HG03521 (cell line): ENCODE data around the gene VDAC1.
"Not testable (repeated sequence)": the region's sequence is repeated elsewhere in the genome, so short reads cannot be mapped to it uniquely, and the experiment has no call there.

ENCODE experiments used
- ATAC-seq: cut with Tn5 transposase; IDR thresholded peaks from one replicate; pipeline ENCODE4 v1.9.1; 2021; ENCODE audit warnings: mild to moderate bottlenecking, moderate library complexity; ENCODE audit not compliant: unreplicated experiment

Gene VDAC1

DNA sequence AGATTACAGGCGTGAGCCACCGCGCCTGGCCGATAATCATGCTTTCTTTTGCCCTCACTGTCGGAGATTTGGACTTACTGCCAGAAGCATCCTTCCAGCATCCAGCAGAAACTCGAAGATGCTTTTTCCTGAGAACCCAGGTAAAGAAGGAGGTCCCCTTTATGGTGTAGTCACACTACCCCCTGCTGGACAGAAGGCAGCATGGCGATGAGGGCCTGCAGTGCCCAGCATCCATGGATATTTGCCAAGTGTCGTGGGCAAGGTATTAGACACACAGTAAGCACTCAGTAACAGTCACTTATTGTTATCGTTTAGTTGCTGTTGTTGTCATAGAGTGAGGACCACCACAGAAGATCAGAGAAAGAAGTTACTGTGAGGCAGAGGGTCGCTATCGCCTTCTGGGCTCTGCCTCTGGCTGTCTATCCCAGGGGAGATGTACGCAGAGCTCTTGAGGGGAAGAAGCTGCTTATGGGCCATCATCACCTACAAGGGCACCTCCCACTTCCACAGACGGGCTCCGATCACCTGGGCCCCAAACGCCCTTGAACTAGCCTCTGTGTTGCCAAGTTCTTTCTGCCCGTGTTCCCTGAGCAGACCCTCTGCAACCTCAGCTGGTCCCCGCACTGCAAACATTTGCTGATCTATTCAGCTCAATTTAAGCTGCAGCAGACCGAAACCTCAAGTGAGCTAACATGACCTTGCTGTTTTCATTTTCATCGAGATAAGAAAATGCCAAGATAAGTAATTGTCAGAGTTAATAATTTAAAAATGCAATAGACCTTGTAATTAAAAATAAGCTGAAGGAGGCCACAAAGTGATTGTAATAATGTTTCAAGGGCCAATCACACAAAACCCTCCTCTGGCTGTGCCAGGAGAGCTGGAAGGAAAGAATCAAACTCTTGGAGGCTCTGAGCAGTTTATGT is 60.3 kb downstream of the VDAC1 start:
- no peak for ATAC-seq

DNA sequence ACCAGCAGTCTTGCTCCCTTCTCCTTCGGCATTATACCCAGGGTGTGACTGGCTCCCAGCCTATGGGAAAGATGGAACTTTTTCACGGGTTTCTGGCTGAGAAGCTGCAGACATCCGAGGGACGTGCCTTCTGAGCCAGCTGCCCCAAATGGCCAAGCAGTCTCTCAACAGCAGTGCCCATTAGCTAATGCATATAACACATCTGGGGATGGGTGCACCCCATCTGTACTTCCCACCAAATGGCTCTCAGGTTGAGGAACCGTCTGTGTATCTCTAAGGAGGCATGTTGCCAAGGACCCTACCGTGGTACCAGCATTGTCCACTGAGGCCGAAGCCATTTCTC is 61.3 kb downstream of the VDAC1 start:
- ATAC-seq = no peak

DNA sequence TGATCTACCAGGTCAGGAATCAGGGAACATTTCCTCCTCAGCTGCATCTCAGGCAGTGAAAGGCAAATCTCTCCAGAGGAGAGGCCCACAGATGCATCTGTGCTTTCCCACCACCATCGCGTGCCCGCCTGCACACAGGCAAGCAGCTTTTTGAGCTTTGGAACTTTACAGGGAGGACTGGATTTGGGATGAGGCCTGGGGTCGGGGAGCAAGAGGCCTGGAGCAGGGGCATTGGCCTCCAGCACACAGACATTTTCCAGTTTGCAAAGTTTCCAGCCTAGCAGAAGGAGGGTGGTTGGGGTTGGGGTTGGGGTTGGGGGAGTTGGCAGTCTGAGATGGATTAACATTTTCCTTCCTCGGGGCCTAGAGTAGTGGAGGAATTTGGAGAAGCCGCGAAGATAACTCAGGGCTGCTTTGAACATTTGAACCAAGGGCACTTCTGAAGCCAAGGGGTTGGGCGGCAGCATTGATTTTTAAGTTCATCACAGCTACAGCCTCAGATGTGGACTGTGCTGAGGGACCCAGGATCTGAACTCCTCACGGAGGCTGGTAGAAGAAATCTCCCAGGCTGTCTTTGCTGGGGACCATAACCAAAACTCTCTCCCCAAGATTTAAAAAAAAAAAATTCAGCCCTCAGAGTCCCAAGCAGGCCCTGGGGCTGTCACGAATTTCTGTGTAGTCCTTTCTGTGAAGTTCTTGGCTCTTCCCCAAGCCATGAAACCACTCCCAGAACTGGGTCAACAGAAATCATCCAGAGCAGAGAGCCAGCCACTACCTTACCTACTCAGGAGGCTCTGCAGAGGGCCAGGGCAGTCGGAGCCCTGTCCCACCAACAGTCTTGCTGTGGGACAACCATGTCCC is 61.9 kb downstream of the VDAC1 start:
- ATAC-seq = no peak

DNA sequence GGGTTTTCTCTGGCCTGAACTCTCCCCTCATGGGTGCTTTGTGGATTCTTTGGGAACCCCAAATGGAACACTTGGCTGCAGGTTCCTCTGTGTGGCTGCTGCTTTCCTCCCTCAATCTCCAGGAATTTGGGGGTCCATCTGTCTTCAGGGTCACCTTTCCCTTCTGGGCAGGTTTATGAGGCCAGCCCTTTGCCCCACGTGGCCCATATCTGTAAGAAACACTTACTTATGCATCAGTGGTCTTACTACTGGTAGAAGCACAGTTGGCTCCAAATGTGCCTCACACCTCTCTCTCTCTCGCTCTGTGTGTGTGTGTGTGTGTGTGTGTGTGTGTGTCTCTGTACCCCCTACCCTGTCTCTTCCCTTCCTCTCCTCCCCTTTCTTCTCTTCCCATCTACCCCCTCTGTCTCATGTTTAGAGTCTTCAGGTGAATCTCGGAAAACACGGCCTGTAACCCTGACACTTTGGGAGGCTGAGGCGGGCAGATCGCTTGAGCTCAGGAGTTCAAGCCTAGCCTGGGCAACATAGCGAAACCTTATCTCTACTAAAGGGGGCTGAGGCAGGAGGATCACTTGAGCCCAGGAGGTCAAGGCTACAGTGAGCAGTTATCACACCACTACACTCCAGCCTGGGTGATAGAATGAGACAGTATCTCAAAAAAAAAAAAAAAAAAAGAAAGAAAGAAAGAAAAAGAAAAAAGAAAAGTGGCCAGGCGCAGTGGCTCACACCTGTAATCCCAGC is 63.1 kb downstream of the VDAC1 start:
- ATAC-seq = no peak

DNA sequence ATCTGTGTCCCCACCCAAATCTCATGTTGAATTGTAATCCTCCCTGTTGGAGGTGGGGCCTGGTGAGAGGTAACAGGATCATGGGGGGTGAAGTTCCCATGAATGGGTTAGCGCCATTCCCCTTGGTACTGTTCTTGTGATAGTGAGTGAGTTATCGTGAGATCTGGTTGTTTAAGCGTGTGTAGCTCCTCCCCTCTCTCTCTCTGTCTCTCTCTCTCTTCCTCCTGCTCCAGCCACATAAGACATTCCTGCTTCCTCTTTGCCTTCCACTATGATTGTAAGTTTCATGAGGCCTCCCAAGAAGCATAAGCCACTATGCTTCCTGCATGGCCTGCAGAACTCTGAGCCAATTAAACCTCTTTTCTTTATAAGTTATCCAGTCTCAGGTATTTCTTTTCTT is 65.1 kb downstream of the VDAC1 start:
- no peak for ATAC-seq

DNA sequence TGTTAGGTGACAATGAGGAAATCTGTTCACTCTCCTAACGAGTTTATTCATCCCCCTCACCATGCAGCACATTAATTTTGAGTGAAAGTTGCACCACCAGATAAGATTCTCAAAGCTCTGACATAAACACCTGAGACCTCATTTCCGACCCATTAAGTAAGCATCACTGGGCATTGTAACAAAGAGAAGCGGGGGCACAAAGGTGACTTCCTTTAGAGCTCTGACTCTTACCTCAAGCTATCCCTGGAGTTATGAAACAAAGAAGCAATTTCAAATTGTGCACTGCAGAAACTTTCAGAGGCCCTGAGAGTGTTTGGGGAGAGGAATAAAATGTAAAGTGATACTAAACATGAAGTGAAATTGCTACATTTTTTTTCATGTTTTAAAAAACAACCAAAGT is 65.8 kb downstream of the VDAC1 start:
- no peak for ATAC-seq

DNA sequence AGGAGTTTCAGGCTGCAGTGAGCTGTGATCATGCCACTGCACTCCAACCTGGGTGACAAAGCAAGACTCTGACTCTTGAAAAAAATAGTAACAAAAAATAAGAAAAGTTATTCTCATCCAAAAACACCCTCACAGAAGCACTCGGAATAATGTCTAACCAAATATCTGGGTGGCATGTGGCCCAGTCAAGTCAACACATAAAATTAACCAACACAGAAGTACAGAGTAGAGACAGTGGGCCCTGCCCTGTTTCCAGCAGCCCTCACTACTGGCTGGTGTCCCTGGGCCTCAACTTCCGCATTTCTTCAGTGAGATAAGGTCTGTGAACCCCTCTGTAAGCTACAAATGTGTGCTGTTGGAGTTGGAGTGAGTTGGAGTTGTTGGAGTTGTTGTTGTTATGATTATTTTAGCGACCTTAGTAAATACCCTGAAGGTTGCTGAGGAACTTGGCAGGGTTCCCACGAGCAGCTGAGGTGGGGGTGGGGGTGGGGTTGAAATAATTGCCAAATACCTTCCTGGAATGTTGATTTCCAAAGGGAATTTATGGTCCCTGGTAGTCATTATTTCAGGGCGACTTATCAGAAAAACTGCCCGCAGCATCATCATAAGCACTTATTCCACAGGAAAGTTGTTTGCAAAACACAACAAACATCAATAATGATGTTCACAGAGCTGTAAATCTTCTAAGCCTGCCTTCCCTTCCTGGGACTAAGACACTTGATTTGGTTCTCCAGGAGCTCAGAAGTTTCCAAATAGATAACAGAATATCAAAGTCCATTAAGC is 66.5 kb downstream of the VDAC1 start:
- ATAC-seq = no peak

DNA sequence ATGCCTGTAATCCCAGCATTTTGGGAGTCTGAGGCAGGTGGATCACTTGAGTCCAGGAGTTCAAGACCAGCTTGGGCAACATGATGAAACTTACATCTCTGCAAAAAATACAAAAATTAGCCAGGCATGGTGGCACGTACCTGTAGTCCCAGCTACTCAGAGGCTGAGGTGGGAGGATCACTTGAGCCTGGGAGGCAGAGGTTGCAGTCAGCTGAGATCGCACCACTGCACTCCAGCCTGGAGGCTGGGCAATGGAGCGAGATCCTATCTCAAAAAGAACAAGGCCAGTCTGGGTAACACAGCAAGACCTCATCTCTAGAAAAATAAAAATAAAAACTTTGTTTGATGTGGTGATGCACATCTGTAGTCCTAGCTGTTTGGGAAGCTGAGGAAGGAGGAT is 67.1 kb downstream of the VDAC1 start:
- ATAC-seq = not testable (repeated sequence)

DNA sequence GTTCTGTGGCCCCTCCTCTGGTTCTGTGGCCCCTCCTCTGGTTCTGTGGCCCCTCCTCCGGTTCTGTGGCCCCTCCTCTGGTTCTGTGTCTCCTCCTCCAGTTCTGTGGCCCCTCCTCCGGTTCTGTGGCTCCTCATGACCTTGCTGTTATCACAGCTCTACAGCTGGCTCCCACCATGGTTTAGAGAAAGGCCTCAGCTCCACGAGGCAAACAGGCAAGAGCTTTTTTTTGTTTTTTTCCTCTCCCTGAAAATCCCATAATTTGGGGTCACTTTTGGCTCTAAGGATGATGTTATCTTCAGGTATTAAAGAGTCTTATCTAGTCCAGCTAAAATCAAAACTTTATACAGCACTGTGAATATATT is 68.1 kb downstream of the VDAC1 start:
- ATAC-seq = no peak

DNA sequence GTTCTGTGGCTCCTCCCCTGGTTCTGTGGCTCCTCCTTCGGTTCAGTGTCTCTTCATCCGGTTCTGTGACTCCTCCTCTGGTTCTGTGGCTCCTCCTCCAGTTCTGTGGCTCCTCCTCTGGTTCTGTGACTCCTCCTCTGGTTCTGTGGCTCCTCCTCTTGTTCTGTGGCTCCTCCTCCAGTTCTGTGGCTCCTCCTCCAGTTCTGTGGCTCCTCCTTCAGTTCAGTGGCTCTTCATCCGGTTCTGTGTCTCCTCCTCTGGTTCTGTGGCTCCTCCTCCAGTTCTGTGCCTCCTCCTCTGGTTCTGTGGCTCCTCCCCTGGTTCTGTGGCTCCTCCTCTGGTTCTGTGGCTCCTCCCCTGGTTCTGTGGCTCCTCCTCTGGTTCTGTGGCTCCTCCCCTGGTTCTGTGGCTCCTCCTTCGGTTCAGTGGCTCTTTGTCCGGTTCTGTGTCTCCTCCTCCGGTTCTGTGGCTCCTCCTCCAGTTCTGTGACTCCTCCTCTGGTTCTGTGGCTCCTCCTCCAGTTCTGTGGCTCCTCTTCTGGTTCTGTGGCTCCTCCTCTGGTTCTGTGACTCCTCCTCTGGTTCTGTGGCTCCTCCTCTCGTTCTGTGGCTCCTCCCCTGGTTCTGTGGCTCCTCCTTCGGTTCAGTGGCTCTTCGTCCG is 68.7 kb downstream of the VDAC1 start:
- ATAC-seq = not testable (repeated sequence)

DNA sequence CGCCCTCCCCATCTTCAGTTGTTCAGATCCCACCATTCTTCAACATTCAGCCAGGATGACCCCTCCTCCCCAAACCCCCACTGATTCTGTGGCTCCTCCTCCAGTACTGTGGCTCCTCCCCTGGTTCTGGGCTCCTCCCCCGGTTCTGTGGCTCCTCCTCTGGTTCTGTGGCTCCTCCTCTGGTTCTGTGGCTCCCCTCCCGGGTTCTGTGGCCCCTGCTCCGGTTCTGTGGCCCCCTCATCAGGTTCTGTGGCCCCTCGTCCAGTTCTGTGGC is 69.2 kb downstream of the VDAC1 start:
- ATAC-seq = no peak

DNA sequence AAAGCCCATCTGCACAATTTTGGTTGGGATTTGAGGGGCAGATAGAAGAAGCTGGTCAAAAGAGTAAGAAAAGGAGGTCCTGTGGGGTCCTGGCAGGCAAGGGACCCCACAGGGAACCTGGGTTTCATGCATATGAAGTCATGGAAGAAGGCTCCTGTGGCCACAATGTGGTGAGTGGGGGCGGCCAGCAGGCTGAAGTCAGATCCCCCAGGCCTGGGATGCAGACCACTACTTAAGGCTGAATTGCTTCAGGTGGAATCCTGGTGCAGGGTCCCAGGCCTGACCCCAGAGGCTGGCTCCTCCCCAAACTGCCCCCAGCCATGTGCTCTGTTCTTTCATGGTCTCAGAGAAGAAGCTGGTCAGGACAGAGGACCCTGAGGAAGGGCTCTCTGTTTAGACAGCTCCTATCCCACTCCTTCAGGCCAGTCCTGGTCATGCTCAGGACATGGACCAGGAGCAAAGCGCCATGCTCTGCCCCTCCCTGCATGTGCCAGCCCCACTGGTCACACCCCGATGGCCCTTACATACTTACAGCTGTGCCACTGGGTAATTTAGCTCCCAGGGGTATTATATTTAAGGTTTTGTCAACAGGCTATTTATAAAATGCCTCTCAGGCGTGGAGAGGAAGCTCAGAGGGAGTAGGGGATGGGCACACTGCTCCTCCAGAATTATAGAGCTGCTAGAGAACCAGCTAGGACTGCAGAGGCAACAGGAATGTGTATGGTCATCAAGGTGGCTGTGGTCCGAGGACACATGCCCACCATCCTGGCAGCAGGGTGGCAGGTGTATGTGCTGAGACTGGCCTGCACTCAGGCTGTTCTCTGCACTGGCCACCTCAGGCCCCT is 69.7 kb downstream of the VDAC1 start:
- ATAC-seq = no peak

DNA sequence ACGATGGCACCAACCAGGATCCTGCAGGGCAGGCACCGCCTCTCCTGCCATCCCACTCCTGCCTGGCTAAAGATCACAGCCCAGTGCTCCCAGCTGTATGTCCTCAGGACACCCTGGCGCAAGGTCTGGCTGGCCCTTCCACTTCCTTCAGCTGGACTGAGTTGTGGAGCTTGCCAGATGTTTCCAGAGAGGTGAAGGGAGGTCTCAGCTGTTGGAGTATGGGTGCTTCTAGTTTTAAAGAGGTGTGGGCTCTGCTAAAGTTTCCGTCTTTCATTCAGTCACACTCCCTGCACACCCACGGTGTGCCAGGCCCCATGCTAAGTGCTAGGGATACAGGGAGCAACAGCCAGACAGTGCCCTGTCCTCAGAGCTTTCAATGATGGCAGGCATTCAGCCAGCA is 70.5 kb downstream of the VDAC1 start:
- ATAC-seq = no peak

DNA sequence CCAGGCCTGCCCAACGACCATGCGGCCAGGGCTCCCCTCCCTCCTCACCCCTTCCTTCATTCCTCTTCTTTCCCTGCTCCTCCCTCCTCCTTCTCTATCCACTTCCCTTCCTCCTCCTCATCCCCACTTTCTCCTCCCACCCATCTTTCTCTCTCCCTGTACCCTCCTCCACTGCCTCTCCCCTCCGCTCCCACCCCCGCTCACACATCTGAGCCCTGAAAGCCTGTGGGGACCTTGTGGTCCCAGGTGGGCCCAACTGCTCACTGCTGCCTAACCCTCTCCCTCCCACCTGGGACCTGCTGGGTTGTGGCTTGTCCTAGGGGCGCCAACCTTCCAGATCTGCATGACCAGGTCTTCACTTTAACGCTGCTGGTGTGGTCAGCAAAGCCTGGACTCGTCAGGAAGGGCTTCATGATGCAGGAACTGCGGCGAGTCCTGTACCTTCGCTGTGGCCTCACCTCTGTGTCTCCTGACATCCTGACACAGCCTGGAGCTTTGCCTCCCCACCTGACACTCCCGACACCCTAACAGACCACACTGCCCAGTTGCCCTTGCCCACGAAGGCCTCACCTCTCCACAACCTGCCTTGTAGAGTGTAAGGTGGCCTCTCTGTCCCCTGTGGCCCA is 71.0 kb downstream of the VDAC1 start:
- no peak for ATAC-seq

DNA sequence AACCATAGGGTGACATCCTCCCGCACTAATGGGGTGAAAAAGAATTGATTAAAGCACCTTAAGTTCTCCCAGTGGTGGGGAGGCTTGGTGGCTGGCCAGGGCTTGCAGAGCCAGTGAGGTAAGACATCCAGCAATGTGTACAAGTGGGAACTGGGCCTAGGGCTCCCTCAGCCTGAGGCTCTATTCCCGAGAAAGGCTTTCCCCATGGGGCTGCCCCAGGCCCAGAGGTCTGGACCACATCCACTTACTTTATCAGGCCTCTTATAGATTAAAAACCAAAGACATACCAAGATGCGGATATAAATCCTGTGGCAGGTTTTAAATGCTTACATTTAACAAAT is 71.6 kb downstream of the VDAC1 start:
- no peak for ATAC-seq

DNA sequence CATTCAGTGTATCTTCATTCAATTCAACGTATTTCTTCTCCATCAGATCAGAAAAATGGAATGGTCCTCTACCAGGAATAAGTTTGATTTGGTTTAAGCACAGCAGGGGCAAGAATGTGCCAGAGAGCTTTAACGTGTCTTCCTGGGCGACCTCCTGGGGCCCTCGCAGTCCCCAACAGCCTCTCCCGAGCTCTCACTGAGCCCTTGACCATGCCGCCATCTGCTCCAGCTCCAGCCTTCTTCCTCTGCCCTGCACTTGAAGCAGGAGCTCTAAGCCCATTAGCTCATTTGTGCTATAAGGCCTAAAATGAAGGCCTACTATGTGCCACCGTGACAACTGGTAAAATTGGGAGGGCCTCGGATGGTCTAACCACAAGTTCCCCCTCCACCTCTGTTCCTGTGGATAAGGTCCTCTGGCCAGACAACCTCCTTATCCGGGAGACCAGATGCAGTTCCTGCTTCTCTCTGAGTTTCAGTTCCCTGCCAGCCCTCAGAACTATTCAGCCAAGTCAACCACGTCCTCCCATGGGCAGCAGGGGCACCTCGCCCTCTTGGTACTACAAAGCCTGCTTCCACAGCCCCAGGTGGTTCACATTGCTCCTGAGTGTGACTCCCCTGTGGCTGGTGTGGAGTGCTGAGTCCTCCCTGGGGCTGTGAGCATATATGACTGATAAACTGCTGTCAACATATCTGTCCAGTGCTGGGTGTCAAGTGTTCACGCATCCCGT is 72.2 kb downstream of the VDAC1 start:
- ATAC-seq = no peak

DNA sequence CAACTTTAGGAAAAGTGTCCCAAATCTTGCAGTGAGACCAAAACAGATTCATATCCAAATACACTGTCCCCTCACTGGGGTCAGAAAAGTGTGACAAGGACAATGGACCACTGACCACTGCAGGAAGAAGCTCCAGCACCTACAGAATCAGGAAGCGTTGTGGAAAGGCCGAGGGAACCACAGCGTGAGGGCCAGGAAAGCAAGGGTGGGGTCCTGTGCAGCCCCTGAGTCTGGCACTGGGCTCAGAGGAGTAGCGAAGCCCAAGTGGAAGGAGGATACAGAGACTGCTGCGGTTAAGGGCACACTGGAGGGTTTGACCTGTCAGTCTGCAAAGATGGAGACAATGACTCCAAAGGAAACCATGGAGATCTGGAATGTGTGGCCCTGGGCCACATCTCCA is 73.2 kb downstream of the VDAC1 start:
- ATAC-seq = no peak

DNA sequence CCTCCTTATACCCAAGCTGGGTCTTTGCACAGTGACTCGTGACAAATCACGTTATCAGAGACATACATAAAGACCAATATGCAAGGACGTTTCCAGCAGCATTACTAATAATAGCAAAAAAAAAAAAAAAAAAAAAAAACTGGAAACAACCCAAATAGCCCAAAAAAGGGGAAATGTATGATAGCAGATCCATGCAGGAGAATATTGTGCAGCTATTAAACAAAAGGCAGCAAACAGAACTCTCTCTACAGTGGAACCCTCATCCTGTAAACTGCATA is 74.0 kb downstream of the VDAC1 start:
- no peak for ATAC-seq
